NK-92 (cell line): Measurements from ENCODE around the gene P2RX1.

Experiments
- DNase-seq: peaks from one replicate; lab custom pipeline; 2025; ENCODE audit not compliant: unreplicated experiment; lab: John Stamatoyannopoulos, UW

The P2RX1 gene

DNA sequence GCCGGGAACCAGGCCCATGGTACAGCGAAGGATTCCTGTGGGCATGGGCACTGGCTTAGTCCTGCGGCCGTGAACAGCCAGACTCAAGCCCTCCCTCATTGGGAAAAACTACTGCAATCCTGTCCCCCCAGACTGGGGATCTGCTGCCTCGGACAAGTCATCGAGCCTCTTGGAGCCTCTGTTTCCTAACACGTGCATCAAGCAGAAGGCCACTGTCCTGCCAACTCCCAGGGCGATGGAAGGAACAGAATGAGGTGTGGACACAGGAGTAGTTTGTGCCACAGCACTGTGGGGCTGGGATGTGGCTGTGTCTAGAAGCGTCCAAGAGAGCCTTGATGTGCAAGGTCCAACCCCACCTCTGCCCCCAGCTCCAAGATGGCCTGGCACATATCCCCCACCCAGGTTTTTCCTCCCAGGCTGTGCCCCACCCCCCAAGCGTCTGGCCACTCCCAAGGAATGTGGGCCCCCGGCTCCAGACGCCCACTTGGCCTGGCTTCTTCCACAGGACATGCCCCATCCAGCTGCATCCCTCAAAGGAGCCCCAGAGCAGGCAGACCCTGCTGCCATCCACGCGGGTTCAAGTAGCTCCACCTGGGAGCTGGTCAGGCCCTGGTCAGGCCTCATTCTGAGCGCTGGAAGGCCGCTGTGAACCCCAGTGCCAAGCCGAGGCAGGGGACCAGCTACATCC is 26.8 kb downstream of the P2RX1 start:
- no peak for DNase-seq

DNA sequence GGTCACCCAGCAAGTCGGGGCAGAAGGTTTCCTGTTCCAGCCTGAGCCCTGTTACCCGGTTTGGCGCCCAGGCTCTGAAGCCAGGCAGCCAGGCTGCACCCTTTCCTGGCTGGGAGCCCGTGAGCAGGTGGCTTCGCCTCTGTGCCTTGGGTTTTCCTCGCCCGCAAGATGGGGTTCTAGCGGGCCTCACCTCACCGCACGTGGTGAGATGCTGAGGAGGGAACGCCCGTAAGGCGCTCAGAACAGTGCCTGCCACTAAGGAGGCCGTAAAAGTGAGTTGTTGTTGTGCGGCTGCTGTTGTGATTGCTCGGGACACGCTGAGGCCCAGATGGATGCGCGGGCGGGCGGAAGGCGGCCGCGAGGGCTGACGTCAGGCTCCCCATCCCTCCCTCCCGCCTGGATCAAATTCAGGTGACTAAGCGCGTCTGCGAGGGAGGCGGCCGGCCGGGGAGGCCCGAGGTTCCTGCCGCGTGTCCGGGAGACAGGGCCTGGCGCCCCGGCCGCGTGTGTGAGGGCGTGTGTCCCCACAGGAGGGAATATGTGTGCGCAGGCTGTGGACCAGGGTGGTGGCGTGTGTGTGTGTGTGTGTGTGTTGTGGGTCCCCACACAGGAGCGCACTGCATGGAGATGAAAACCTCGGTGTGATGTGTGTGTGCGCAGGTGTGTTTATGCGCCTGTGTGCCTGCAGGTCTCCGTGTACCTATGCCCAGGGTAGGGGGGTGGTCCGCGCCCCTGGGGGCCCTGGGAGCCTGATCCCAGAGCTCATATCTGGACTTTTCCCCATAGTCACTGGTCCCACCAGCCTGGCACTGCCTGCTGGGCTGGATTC is 27.7 kb downstream of the P2RX1 start:
- no peak for DNase-seq

DNA sequence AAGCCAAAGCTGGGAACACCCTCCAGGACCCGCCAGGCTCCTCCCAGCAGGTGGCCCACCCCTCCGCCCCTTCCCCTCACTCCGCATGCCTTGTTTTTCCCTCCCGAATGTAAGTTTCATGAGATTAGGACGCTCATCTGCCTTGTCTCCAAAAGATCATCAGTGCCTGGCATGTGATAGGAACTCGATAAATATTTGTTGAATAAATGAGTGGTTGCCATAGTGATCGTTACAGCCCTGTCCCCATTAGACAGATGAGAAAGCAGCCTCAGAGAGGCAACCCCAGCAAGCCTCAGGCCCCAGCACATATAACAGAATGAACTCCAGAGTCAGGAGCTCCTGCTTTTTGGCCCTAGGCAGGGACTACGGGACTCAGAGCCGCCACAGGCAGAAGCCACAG is 28.5 kb downstream of the P2RX1 start:
- DNase-seq: no peak

DNA sequence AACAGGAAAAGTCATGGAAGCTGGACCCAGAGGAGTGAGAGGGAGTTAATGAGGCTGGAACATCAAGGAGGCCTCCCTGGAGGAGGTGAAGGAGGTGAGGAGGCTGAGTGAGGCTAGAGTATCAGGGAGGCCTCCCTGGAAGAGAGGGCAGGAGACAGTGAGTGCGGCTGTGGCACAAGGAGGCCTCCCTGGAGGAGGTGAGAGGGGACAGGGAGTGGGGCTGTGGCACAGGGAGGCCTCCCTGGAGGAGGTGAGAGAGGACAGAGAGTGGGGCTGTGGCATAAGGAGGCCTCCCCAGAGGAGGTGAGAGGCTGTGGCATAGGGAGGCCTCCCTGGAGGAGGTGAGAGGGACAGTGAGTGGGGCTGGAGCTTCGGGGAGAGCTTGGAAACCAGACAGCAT is 28.9 kb downstream of the P2RX1 start:
- DNase-seq: no peak

DNA sequence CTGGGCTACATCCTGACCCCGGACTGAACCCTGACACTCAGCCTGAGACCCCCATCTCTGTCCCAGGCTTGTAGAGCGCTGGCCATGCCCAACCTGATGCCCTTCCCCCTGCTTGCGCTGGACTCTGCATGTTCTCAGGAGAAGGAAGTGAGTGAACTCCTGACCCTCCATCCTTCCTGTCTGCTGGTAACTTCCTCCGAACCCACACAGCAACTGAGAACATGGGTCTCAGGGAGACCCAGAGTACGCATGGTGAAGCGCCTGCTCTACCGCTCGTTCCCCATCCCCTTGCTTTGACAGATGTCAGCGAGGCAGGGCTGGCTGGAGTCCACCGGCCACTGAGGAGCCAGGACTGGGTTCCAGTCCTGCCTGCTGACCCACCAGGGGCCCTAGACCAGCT is 29.5 kb downstream of the P2RX1 start:
- no peak for DNase-seq

DNA sequence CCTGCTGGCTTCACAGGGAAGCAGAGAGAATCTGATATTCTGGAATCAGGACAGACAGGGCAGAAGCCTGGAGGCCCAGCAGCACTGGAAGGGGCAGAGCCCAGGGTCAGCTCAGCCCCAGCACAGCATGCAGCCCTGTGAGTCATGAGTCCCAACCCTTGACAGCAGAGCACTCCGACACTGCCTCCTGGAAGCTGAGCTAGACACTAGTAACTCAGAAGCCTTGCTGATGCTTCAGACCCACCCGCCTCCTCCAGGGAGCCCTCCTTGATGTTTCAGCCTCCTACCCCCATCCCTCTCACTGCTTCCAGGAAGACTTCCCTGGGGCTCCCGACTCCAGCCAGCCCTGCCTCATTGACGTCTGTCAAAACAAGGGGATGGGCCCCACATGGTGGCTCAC is 30.3 kb downstream of the P2RX1 start:
- DNase-seq: no peak

DNA sequence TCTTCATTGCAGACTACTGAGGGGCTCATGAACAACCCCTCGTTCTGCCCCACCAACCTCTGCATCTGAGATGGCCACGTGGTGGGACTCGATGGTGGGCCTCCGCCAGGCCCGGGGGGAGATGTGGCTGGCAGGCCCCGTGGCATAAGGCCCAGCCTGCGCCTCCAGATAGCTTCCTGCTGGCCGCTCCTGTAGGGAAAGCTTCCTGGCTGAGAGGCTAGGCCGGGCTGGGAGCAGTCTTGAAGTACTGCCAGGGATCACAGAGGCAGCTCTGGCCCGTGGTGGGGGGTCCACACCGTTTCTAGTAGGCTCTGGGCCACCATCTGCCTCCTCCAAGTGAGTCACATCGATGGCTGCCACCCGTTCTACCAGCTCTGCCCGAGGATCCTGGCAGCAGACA is 31.0 kb downstream of the P2RX1 start:
- DNase-seq: no peak

DNA sequence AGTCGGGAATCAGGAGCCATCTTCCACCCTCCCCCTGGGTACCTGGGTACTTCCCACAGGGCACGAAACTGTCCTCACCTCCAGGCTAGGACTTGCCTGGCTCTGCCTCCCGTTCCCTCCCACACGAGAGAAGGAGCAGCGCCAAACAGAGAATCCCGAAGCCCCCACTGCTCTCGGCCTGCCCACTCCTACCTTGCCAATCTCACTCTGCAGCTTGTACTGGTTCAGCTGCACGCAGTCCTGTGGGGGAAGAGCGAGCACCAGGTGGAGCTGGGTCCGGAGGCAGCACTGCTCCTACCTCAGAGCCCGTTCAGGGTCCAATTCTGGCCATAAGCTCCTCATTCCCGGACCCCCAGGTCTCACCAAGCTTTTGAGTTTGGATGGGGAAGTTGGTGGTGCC is 32.1 kb downstream of the P2RX1 start:
- no peak for DNase-seq

DNA sequence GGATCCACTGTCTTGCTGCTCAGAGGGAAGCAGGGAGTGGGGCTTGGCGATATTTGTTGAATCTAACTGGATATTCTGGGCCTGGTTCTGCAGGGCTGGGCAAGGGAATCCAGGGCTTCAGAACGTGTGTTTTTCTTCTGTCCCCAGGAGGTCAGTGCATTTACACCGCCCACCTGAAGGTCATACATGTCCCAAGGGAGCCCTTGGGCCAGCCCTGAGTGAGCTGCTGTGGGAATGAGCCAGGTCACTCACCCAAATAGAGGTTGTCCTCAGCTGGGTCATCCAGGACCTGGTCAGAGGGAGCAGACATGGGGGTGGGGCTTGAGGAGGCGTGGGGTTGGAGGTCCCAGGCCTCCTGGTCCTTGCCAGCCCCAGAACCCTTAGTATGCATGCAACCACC is 34.0 kb downstream of the P2RX1 start:
- no peak for DNase-seq

DNA sequence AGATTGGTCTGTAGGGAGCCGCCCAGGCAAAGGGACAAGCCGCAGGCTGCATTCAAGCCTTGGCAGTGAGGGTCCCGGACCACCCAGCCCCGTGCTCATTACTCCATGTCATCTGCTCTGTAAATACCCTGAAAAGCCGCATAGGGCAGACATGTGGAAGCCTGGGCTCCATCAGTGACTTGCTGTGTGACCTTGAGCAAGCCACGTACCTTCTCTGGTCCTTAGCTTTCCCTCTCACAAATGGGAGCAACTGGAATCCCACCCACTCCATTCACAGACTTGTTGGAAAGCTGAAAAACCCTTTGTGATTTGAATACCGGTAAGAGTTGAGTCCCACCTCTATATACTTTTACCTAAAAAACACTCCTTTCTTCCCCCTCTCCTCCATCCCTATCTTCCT is 35.3 kb downstream of the P2RX1 start:
- DNase-seq: no peak

DNA sequence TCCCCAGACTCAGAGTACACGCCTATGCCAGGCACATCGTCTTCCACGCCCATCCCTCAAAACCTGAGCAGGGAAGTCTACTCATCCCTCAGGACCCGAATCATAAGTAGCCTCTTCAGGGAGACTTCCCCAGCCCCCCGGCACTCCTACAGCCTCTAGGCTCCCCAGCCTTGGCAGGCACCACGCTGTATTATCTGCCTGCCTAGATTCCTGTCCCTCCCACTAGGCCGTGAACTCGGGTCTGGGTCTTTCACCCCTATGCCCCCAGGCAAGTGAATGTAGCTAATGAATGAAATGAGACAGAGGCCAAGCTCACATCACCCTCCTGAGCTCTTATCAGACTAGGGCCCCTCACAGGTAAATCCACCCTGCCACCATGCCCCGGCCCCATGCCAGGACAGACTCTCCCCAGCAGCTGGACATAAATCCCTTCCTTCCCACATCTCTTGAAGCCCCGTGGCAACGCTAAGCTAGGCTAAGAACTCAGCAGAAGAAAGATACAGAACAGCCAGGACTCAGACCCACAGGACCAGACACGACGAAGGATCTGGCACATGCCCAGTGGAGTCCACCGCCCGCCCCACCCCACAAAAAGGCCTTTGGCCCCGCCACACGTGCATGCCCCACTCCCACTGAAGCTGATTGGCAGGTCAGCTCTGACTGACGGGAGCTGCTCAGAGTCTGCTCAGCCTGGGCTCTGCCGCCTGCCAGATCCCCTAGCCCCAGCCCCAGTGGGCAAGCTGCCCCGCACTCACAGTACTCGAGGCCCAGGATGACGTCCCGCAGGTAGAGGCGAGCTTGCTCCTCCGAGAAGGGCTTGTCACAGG is 36.5 kb downstream of the P2RX1 start:
- DNase-seq: no peak

DNA sequence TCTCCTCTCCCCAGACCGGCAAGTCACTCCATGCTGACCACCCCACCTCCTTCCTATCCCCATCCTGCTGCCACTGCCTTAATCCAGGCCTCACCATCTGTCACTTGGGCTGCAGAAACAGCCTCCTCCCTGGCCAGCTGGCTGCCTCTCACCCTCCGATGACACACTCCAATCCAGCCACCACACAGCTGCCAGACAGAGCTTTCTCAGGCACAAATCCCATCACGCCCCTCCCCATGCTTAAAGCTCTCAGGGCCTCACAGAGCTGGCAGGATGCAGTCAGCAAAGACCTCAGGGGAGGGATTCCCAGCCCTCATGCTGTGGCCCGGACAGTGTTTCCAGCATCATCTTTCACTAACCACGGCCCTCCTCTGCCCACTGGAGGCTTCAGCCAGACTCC is 37.1 kb downstream of the P2RX1 start:
- DNase-seq: no peak

DNA sequence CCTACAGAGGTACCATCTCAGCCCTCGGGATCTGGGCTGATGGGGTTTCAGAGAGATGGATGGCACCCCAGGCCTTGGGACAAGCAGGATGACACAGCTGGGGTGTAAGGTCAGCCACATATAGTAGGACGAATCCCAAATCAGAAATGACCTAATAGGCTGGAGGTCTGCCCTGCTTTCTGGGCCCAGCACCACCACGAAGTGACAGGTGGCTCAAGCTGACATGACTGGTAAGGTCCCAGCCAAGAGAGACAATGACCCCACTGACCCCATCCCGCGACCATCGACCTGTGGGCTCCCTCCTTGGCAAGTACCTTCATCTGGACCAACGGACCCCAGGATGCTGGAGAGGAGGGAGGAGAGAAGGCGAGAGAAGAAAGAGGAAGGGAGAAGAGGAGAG is 39.0 kb downstream of the P2RX1 start:
- DNase-seq: no peak

DNA sequence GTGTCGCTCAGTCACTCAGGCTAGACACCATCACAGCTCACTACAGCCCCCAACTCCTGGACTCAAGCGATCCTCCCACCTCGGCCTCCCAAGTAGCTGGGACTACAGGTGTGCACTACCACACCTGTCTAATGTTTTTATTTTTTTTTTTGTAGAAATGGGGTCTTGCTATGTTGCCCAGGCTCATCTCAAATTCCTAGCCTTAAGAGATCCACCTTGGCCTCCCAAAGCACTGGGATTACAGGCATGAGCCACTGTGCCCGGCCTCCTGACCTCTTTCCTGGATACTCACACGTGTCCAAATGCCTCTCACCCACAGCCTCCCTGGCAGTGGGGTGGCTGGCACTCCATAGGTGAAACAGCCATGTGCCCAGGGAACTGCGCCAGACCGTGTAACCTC is 40.9 kb downstream of the P2RX1 start:
- DNase-seq: no peak

DNA sequence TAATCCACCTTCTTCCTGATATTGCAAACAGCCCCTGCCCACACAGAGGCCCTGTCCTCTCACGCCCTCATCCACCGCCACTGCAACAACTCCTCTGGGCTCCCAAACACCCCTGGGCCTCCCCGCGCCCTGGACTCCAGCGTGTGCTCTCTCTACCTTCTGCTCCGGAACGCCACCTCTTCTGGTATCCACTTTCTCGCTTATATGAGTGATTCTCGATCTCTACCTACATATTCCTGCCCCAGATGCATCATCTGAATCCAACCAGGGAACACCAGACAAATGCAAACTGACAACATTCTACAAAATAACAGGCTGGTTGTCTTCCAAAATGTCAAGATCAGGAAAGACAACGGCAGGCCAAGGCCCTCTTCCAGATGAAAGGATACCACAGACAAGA is 42.4 kb downstream of the P2RX1 start:
- no peak for DNase-seq

DNA sequence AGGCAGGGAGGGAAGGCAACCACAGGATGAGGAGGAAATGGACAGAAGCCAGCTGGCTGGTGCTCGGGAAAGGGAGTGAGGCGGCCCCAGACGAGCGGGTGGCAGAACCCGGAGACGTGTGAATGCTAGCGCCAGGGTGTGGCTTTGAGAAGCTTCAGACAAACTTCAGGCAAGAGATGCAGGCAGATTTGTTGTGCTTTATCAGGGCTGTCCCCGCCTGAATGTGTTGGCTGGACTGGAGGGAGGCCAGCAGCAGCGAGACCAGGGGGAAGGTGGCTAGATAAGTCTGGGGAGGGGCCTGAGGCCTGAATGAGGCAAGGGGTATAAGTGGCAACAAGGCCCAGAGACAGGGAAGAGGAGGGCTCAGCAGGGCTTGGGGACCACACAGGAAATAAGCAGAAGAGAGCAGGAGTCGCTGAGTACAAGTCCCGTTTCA is 45.4 kb downstream of the P2RX1 start:
- no peak for DNase-seq

DNA sequence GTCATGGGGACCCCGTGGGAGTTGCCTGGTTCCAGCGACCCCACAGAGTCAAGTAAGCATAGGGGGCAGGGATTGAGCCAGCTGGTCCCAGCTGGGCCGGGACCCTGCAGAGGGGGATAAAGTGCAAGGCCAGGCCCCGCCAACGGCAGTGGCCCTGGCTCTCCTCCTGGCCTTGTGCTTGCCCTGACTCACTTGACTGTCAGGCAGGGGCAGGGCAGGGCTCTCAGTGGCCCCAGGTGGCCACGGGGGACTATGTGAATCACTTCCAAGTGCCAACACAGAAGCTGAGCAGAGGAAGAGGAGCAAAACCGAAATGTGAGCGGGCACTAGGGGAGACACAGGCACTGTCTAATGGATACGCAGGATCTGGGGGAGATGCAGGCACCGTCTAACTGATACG is 48.7 kb downstream of the P2RX1 start:
- DNase-seq: no peak

DNA sequence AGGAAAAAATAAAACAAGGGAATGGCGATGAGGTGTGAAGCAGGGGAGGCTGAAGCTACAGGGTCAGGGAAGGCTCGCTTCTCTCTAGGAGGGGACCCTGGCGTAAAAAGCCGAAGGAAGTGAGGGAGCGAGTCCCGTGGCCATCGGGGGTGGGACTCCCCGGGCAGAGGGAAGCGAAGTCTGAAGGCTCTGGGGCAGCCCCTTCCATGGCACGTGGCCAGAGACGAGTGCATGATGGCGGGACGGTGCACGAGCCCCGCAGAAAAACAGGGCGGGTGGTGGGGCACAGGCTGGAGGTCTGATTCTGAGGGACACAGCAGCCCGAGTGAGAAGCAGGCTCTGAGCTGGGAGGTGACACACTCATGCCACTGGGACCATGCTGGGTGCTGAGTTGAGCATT is 49.2 kb downstream of the P2RX1 start:
- no peak for DNase-seq

DNA sequence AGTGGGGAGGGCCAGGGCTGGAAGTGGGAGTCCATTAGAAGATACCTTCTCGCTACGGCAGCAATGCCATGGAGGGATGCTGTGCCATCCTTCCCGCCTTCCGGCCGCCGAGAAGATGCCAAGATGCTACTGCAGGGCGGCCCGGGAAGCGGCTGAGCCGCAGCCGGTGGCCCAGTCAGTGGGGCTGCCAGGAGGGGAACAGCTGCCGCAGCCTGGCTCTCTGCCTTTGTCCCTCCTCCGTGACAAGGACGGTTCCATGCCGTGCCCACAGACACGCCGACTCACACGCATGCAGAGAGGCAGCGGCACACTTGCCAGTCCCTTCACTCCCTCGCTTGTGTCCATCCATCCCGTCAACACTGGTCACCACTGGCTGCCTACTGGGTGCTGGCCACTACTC is 50.0 kb downstream of the P2RX1 start:
- no peak for DNase-seq

DNA sequence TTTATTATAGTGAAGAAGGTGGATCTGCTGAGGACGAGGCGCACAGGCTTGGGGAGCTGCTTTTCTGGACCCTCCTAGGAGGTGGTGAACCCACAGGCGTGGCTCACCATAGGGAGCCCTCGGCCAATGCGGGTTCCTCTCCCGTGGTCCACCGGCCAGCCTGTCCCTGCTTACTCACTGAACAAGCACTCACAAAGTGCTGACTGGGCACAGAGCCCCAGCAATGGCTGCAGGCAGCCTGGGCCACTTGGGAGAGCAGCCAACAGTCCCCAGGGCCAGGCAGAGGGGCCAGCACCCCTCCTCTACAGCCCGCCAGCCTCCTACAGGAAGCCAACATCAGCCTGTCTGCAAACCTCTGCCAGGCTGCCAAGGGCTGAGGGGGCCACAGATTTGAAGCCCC is 51.1 kb downstream of the P2RX1 start:
- DNase-seq: no peak

DNA sequence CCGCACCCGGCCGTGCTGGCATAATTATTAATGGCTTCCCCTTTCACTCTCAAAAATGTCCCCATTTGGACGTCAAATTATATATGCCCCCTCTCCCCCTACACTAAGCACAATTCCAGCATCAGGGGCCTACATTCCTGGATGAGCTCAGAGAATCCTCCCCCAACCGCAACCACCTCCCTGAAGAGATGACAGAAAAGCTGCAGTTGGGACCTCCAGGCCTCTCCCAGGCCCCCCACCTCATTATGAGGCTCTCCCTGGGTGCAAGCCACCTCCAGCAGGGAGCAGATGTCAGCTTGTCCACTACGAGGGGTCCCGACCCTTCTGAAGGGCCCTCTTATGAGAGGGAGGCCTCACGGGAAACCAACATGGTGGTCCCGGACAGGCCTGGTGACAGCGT is 51.7 kb downstream of the P2RX1 start:
- no peak for DNase-seq
